Neural cell (in vitro differentiated cells): ENCODE measurements around the gene INSIG1.

Source experiments
- EZH2 ChIP-seq: fragments of 200-600, 300-800 bp; shearing (Covaris generic), sonication (generic); IDR thresholded peaks from 2 replicates; pipeline ENCODE4 v1.6.1; 2014; ENCODE audit warnings: antibody characterized with exemption, low read length, borderline replicate concordance, mild to moderate bottlenecking; ENCODE audit not compliant: insufficient read depth, poor library complexity, severe bottlenecking
- MXI1 ChIP-seq: fragments of 450-650 bp; conservative IDR thresholded peaks from 2 replicates; pipeline ENCODE4 v1.6.1; 2014; ENCODE audit warnings: antibody characterized with exemption, mild to moderate bottlenecking; ENCODE audit not compliant: poor library complexity, severe bottlenecking
- POLR2AphosphoS5 ChIP-seq: IDR thresholded peaks from 2 replicates; pipeline ENCODE4 v1.6.1; 2012
- RAD21 ChIP-seq: fragments of 450-650 bp; conservative IDR thresholded peaks from 2 replicates; pipeline ENCODE4 v1.6.1; 2014; ENCODE audit warnings: antibody characterized with exemption, mild to moderate bottlenecking, moderate library complexity
- TF ChIP-seq, protein P1 (sequence below): fragments of 450-650 bp; IDR thresholded peaks from 2 replicates; pipeline ENCODE4 v1.5.1; 2014; ENCODE audit warnings: antibody characterized with exemption, mild to moderate bottlenecking, moderate library complexity; ENCODE audit not compliant: poor library complexity, severe bottlenecking
- TF ChIP-seq, protein P2 (sequence below): IDR thresholded peaks from 2 replicates; pipeline ENCODE4 v1.6.1; 2012; ENCODE audit warnings: borderline replicate concordance

DNA sequence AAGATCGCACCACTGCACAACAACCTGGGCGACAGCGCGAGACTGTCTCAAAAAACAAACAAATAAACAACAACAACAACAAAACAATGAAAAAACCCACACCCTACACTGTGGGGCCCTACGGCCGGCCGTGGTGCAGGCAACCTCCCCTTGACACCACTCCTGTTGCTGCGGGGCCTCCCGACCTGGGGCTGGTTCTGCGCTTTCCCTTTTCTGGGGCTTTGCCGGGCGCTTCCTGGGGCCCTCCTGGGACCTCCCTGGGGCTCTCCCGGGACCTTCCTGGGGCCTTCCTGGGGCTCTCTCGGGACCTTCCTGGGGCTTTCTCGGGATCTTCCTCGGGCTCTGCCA lies 46.6 kb downstream of the INSIG1 start:
- TF ChIP-seq EZH2, result no peak
- TF ChIP-seq, protein P1, sequence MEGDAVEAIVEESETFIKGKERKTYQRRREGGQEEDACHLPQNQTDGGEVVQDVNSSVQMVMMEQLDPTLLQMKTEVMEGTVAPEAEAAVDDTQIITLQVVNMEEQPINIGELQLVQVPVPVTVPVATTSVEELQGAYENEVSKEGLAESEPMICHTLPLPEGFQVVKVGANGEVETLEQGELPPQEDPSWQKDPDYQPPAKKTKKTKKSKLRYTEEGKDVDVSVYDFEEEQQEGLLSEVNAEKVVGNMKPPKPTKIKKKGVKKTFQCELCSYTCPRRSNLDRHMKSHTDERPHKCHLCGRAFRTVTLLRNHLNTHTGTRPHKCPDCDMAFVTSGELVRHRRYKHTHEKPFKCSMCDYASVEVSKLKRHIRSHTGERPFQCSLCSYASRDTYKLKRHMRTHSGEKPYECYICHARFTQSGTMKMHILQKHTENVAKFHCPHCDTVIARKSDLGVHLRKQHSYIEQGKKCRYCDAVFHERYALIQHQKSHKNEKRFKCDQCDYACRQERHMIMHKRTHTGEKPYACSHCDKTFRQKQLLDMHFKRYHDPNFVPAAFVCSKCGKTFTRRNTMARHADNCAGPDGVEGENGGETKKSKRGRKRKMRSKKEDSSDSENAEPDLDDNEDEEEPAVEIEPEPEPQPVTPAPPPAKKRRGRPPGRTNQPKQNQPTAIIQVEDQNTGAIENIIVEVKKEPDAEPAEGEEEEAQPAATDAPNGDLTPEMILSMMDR, result no peak
- no peak for TF ChIP-seq RAD21
- TF ChIP-seq MXI1, result no peak
- TF ChIP-seq, protein P2, sequence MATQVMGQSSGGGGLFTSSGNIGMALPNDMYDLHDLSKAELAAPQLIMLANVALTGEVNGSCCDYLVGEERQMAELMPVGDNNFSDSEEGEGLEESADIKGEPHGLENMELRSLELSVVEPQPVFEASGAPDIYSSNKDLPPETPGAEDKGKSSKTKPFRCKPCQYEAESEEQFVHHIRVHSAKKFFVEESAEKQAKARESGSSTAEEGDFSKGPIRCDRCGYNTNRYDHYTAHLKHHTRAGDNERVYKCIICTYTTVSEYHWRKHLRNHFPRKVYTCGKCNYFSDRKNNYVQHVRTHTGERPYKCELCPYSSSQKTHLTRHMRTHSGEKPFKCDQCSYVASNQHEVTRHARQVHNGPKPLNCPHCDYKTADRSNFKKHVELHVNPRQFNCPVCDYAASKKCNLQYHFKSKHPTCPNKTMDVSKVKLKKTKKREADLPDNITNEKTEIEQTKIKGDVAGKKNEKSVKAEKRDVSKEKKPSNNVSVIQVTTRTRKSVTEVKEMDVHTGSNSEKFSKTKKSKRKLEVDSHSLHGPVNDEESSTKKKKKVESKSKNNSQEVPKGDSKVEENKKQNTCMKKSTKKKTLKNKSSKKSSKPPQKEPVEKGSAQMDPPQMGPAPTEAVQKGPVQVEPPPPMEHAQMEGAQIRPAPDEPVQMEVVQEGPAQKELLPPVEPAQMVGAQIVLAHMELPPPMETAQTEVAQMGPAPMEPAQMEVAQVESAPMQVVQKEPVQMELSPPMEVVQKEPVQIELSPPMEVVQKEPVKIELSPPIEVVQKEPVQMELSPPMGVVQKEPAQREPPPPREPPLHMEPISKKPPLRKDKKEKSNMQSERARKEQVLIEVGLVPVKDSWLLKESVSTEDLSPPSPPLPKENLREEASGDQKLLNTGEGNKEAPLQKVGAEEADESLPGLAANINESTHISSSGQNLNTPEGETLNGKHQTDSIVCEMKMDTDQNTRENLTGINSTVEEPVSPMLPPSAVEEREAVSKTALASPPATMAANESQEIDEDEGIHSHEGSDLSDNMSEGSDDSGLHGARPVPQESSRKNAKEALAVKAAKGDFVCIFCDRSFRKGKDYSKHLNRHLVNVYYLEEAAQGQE, result no peak
- TF ChIP-seq POLR2AphosphoS5, result no peak
